HCT116 (cell line): Measurements from ENCODE around the gene IGFL4. TPM values are rescaled to one million over a fixed set of nuclear protein-coding genes. Genes with fewer than 3 reads are reported as not detected.

Experiments used
- ATAC-seq: fragments of 200-7000 bp; cut with Tn5 transposase; 2 replicates; pipeline ENCODE4 v1.9.1; 2020; ENCODE audit warnings: mild to moderate bottlenecking, moderate library complexity
- BruUV-seq: library from RNA; stranded (reverse); fragments of 400-500 nt; replicated peaks from 2 replicates; lab custom pipeline; 2021; lab: Mats Ljungman, UMichigan
- CTCF ChIA-PET: fragments of 300-600 bp; sonication (Branson Sonifier 250); formaldehyde crosslinking; loops from one replicate; lab custom pipeline; 2021; ENCODE audit warnings: antibody characterized with exemption; lab: Charles Lee
- POLR2A ChIA-PET: fragments of 300-600, 350-600 bp; sonication (Branson Sonifier 250); formaldehyde crosslinking; loops from one replicate; lab custom pipeline; 2021; ENCODE audit warnings: antibody characterized with exemption; lab: Charles Lee
- RAD21 ChIA-PET, 2 experiments: fragments of 300-600 bp; sonication (Branson Sonifier 250); formaldehyde crosslinking; loops; one replicate each; lab custom pipeline; 2023; ENCODE audit warnings: low total read pairs in 2 of 2; ENCODE audit not compliant: uncharacterized antibody in 2 of 2, unreplicated experiment in 2 of 2, low non-redundant PET in 1 of 2; lab: Charles Lee
- DNase-seq: peaks from one replicate; pipeline ENCODE4 v3.0.0-alpha.2; 2010; ENCODE audit warnings: low read depth, low spot score
- H2AFZ ChIP-seq: fragments of 200-600 bp; shearing (Covaris generic), sonication (generic); 2 replicates; pipeline ENCODE4 v1.6.1; 2017; ENCODE audit warnings: low read depth, mixed run types, mixed read lengths, antibody characterized with exemption, low read length; ENCODE audit not compliant: poor library complexity, severe bottlenecking
- H3K27ac ChIP-seq: 2 replicates; pipeline ENCODE4 v1.5.1; 2012; ENCODE audit warnings: low read depth, low read length
- H3K27me3 ChIP-seq: fragments of 200-600 bp; sonication (generic); 2 replicates; pipeline ENCODE4 v1.6.1; 2016; ENCODE audit warnings: mixed run types, low read length, mixed read lengths; ENCODE audit not compliant: insufficient read depth
- H3K36me3 ChIP-seq, 2 experiments: fragments of 200-500 bp in 1 of 2; fragments of 200-600 bp in 1 of 2; sonication (Bioruptor generic) in 1 of 2; sonication (generic) in 1 of 2; 2 replicates each; pipeline versions ENCODE4 v1.5.1 to v1.6.1; 2014 to 2016; ENCODE audit warnings: low read length in 2 of 2, inconsistent platforms in 1 of 2, mixed read lengths in 1 of 2, mixed run types in 1 of 2; ENCODE audit not compliant: insufficient read depth in 2 of 2, control insufficient read depth in 1 of 2
- H3K4me1 ChIP-seq, 2 experiments: fragments of 200-600 bp in 1 of 2; sonication (generic) in 1 of 2; 2 replicates each; pipeline versions ENCODE4 v1.5.1 to v1.6.1; 2012 to 2017; ENCODE audit warnings: low read length in 2 of 2, inconsistent platforms in 1 of 2, mild to moderate bottlenecking in 1 of 2, mixed read lengths in 1 of 2, mixed run types in 1 of 2, moderate library complexity in 1 of 2; ENCODE audit not compliant: insufficient read depth in 2 of 2, control insufficient read depth in 1 of 2
- H3K4me2 ChIP-seq: fragments of 200-600 bp; sonication (generic); 2 replicates; pipeline ENCODE4 v1.6.1; 2017; ENCODE audit warnings: mixed run types, low read length, mixed read lengths
- H3K4me3 ChIP-seq, 2 experiments: fragments of 200-600 bp in 1 of 2; sonication (generic) in 1 of 2; replicated peaks in 1 of 2; 2 replicates each; pipeline ENCODE4 v1.5.1; 2011 to 2016; ENCODE audit warnings: low read length in 2 of 2, control low read depth in 1 of 2, low read depth in 1 of 2, mild to moderate bottlenecking in 1 of 2, mixed read lengths in 1 of 2, mixed run types in 1 of 2
- H3K79me2 ChIP-seq: fragments of 200-600 bp; sonication (generic); 2 replicates; pipeline ENCODE4 v1.6.1; 2017; ENCODE audit warnings: mild to moderate bottlenecking, mixed run types, low read length, moderate library complexity, mixed read lengths; ENCODE audit not compliant: insufficient read depth
- H3K9ac ChIP-seq: fragments of 200-600 bp; sonication (generic); 2 replicates; pipeline ENCODE4 v1.6.1; 2016; ENCODE audit warnings: low read length, mixed read lengths
- H3K9me2 ChIP-seq: fragments of 200-600 bp; sonication (generic), shearing (Covaris generic); 2 replicates; pipeline ENCODE4 v1.6.1; 2017; ENCODE audit warnings: mixed run types, mild to moderate bottlenecking, moderate library complexity; ENCODE audit not compliant: insufficient read depth
- H3K9me3 ChIP-seq, 2 experiments: fragments of 200-500 bp in 1 of 2; fragments of 200-600 bp in 1 of 2; sonication (Bioruptor generic) in 1 of 2; sonication (generic) in 1 of 2; 2 replicates each; pipeline ENCODE4 v1.6.1; 2014 to 2017; ENCODE audit warnings: low read length in 2 of 2, mixed read lengths in 2 of 2, inconsistent platforms in 1 of 2, low read depth in 1 of 2, mild to moderate bottlenecking in 1 of 2, mixed run types in 1 of 2, moderate library complexity in 1 of 2; ENCODE audit not compliant: control insufficient read depth in 1 of 2, insufficient read depth in 1 of 2
- H4K20me1 ChIP-seq: fragments of 200-600 bp; sonication (generic), shearing (Covaris generic); 2 replicates; pipeline ENCODE4 v1.6.1; 2017; ENCODE audit warnings: mixed run types, mild to moderate bottlenecking, moderate library complexity; ENCODE audit not compliant: insufficient read depth
- CEBPB ChIP-seq: IDR thresholded peaks from 2 replicates; pipeline ENCODE4 v1.6.1; 2012; ENCODE audit warnings: low read depth
- EGR1 ChIP-seq: IDR thresholded peaks from 2 replicates; pipeline ENCODE4 v1.6.1; 2012; ENCODE audit warnings: low read depth
- ELF1 ChIP-seq: IDR thresholded peaks from 2 replicates; pipeline ENCODE4 v1.6.1; 2012; ENCODE audit warnings: low read depth, borderline replicate concordance
- EZH2phosphoT487 ChIP-seq: fragments of 200-600 bp; IDR thresholded peaks from 2 replicates; pipeline ENCODE4 v1.6.1; 2018; ENCODE audit warnings: antibody characterized with exemption, borderline replicate concordance
- FOSL1 ChIP-seq: IDR thresholded peaks from 2 replicates; pipeline ENCODE4 v1.6.1; 2012; ENCODE audit warnings: low read depth
- JUND ChIP-seq: IDR thresholded peaks from 2 replicates; pipeline ENCODE4 v1.6.1; 2012
- POLR2A ChIP-seq: IDR thresholded peaks from 2 replicates; pipeline ENCODE4 v1.7.0; 2011; ENCODE audit warnings: borderline replicate concordance; ENCODE audit not compliant: insufficient read depth, insufficient read length; ENCODE audit errors: extremely low read depth
- POLR2AphosphoS5 ChIP-seq: IDR thresholded peaks from 2 replicates; pipeline ENCODE4 v1.6.1; 2011; ENCODE audit warnings: mild to moderate bottlenecking, low read depth, low read length, moderate library complexity
- RAD21 ChIP-seq: IDR thresholded peaks from 2 replicates; pipeline ENCODE4 v1.6.1; 2012; ENCODE audit warnings: low read depth, mild to moderate bottlenecking
- SRF ChIP-seq: IDR thresholded peaks from 2 replicates; pipeline ENCODE4 v1.6.1; 2012; ENCODE audit warnings: low read depth
- YY1 ChIP-seq: IDR thresholded peaks from 2 replicates; pipeline ENCODE4 v1.6.1; 2011; ENCODE audit warnings: low read length, low read depth, moderate library complexity, mild to moderate bottlenecking; ENCODE audit not compliant: insufficient replicate concordance; ENCODE audit errors: extremely low read depth
- ZFX ChIP-seq: fragments of 450-650 bp; IDR thresholded peaks from 2 replicates; pipeline ENCODE4 v1.6.1; 2017
- ZNF274 ChIP-seq: fragments of 200-500 bp; sonication (Bioruptor generic); IDR thresholded peaks from 2 replicates; pipeline ENCODE4 v1.6.1; 2014; ENCODE audit warnings: mild to moderate bottlenecking, low read depth, low read length, inconsistent platforms
- intact Hi-C: fragments of 100-400 bp; cut with micrococcal nuclease; formaldehyde crosslinking; loops from 2 replicates; pipeline ENCODE4 v1.10.0; 2022
- total RNA-seq: library from RNA; stranded (reverse); gene quantifications from one replicate; pipeline ENCODE4 v1.2.1, GENCODE V29; 2021; ENCODE audit not compliant: unreplicated experiment
- TF ChIP-seq, protein P1 (sequence below): IDR thresholded peaks from 2 replicates; pipeline ENCODE4 v1.6.1; 2012
- TF ChIP-seq, protein P2 (sequence below), 3 experiments: fragments of 200-600 bp in 1 of 3; sonication (generic) in 1 of 3; IDR thresholded peaks in 2 of 3; conservative IDR thresholded peaks in 1 of 3; 2 replicates each; pipeline ENCODE4 v1.5.1; 2012 to 2017; ENCODE audit warnings: low read depth in 2 of 3, low read length in 2 of 3, antibody characterized with exemption in 1 of 3, borderline replicate concordance in 1 of 3, control low read depth in 1 of 3, mild to moderate bottlenecking in 1 of 3, mixed read lengths in 1 of 3, mixed run types in 1 of 3, moderate library complexity in 1 of 3; ENCODE audit not compliant: insufficient read depth in 1 of 3
- TF ChIP-seq, protein P3 (sequence below): IDR thresholded peaks from 2 replicates; pipeline ENCODE4 v1.6.1; 2012; ENCODE audit warnings: low read depth
- TF ChIP-seq, protein P4 (sequence below): IDR thresholded peaks from 2 replicates; pipeline ENCODE4 v1.6.1; 2011; ENCODE audit warnings: mild to moderate bottlenecking, low read length, moderate library complexity; ENCODE audit not compliant: insufficient replicate concordance; ENCODE audit errors: extremely low read depth

IGFL4 gene
- total RNA-seq, 1 experiment from 2014 or later = not detected

DNA sequence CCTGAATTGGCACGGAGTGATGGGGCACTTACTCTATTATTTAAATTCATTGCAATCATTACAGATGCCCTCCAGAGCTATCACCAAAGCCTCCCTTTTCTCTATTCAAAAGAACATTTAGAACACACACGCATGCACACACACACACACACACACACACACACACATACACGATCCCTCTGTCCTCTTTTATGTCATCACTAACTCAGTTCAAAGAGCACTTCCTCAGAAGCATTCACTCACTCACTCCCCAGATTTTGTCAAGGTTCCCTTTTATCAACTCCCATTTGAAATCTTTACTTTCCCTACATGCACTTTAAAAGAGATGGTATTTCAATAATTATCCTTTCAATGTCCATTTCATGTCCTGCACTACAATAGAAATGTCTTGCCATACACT lies 22.4 kb upstream of the IGFL4 start:
- TF ChIP-seq, protein P1, sequence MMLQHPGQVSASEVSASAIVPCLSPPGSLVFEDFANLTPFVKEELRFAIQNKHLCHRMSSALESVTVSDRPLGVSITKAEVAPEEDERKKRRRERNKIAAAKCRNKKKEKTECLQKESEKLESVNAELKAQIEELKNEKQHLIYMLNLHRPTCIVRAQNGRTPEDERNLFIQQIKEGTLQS = no peak
- TF ChIP-seq POLR2A (no peak), FOSL1 (no peak), RAD21 (no peak), CEBPB (no peak), SRF (no peak), YY1 (no peak), EGR1 (no peak), JUND (no peak), ZFX (no peak), EZH2phosphoT487 (no peak), ZNF274 (no peak), POLR2AphosphoS5 (no peak), ELF1 (no peak)
- TF ChIP-seq, protein P2, sequence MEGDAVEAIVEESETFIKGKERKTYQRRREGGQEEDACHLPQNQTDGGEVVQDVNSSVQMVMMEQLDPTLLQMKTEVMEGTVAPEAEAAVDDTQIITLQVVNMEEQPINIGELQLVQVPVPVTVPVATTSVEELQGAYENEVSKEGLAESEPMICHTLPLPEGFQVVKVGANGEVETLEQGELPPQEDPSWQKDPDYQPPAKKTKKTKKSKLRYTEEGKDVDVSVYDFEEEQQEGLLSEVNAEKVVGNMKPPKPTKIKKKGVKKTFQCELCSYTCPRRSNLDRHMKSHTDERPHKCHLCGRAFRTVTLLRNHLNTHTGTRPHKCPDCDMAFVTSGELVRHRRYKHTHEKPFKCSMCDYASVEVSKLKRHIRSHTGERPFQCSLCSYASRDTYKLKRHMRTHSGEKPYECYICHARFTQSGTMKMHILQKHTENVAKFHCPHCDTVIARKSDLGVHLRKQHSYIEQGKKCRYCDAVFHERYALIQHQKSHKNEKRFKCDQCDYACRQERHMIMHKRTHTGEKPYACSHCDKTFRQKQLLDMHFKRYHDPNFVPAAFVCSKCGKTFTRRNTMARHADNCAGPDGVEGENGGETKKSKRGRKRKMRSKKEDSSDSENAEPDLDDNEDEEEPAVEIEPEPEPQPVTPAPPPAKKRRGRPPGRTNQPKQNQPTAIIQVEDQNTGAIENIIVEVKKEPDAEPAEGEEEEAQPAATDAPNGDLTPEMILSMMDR (IDR thresholded peaks at IDR 0.05 in 2 of 3, conservative IDR thresholded peaks at IDR 0.05 in 1 of 3; ENCODE audit: borderline replicate concordance in 1 of 3, insufficient read depth in 1 of 3, low read depth in 2 of 3, low read length in 2 of 3) = no peak
- TF ChIP-seq, protein P3, sequence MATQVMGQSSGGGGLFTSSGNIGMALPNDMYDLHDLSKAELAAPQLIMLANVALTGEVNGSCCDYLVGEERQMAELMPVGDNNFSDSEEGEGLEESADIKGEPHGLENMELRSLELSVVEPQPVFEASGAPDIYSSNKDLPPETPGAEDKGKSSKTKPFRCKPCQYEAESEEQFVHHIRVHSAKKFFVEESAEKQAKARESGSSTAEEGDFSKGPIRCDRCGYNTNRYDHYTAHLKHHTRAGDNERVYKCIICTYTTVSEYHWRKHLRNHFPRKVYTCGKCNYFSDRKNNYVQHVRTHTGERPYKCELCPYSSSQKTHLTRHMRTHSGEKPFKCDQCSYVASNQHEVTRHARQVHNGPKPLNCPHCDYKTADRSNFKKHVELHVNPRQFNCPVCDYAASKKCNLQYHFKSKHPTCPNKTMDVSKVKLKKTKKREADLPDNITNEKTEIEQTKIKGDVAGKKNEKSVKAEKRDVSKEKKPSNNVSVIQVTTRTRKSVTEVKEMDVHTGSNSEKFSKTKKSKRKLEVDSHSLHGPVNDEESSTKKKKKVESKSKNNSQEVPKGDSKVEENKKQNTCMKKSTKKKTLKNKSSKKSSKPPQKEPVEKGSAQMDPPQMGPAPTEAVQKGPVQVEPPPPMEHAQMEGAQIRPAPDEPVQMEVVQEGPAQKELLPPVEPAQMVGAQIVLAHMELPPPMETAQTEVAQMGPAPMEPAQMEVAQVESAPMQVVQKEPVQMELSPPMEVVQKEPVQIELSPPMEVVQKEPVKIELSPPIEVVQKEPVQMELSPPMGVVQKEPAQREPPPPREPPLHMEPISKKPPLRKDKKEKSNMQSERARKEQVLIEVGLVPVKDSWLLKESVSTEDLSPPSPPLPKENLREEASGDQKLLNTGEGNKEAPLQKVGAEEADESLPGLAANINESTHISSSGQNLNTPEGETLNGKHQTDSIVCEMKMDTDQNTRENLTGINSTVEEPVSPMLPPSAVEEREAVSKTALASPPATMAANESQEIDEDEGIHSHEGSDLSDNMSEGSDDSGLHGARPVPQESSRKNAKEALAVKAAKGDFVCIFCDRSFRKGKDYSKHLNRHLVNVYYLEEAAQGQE = no peak
- TF ChIP-seq, protein P4, sequence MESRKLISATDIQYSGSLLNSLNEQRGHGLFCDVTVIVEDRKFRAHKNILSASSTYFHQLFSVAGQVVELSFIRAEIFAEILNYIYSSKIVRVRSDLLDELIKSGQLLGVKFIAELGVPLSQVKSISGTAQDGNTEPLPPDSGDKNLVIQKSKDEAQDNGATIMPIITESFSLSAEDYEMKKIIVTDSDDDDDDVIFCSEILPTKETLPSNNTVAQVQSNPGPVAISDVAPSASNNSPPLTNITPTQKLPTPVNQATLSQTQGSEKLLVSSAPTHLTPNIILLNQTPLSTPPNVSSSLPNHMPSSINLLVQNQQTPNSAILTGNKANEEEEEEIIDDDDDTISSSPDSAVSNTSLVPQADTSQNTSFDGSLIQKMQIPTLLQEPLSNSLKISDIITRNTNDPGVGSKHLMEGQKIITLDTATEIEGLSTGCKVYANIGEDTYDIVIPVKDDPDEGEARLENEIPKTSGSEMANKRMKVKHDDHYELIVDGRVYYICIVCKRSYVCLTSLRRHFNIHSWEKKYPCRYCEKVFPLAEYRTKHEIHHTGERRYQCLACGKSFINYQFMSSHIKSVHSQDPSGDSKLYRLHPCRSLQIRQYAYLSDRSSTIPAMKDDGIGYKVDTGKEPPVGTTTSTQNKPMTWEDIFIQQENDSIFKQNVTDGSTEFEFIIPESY = no peak
- no TSS peak for BruUV-seq
- no peaks in the 10 kb centered on the region for H3K9me2 ChIP-seq
- peaks cover 12 to 15% of the 10 kb centered on the region in 2 experiments for H3K4me1 ChIP-seq
- ATAC-seq (no peak), DNase-seq (no peak)
- RAD21 ChIA-PET = no interaction called here
- H3K9ac ChIP-seq = no peak overlapping the region
- H3K4me2 ChIP-seq = no peak overlapping the region
- H3K4me3 ChIP-seq = no peak overlapping the region
- H4K20me1 ChIP-seq = no peaks in the 10 kb centered on the region
- POLR2A ChIA-PET = no interaction called here
- CTCF ChIA-PET = interaction anchor here (0.9 kb wide), 1 partner anchor 35 kb away, joined by 4 read pairs; no protein-coding TSS in a partner anchor
- no peaks in the 10 kb centered on the region for H3K9me3 ChIP-seq
- no peak overlapping the region for H2AFZ ChIP-seq
- H3K27ac ChIP-seq = no peak overlapping the region
- intact Hi-C loops = no loop called here
- no peaks in the 10 kb centered on the region for H3K36me3 ChIP-seq
- no peaks in the 10 kb centered on the region for H3K79me2 ChIP-seq
- H3K27me3 ChIP-seq = peaks cover 72% of the 10 kb centered on the region
